Fibroblast of pulmonary artery (primary cell): Measurements from ENCODE around the gene CASQ2.

ENCODE experiments used
- DNase-seq: peaks from one replicate; pipeline ENCODE4 v3.0.0-alpha.2; 2010; ENCODE audit warnings: low read depth
- H3K4me3 ChIP-seq: replicated peaks from 2 replicates; pipeline ENCODE4 v1.5.1; 2011; ENCODE audit warnings: low read depth, mild to moderate bottlenecking, control low read depth, low read length, moderate library complexity
- CTCF ChIP-seq: IDR thresholded peaks from 2 replicates; pipeline ENCODE4 v1.5.1; 2011; ENCODE audit warnings: mild to moderate bottlenecking, control low read depth, low read length, inconsistent platforms; ENCODE audit errors: missing control alignments

Gene CASQ2

GRCh38 chr1:115768549-115768948, at the start of gene CASQ2:
Gene CASQ2 (minus strand): TSS chr1:115768714. CDS start chr1:115768541, 173 bp downstream.
- no peak for DNase-seq
- no peak within 1 kb of the TSS for H3K4me3 ChIP-seq
- TF ChIP-seq CTCF: no peak

- no peak for TF ChIP-seq CTCF
- no peak overlapping the region for H3K4me3 ChIP-seq
- no peak for DNase-seq
Observed at GRCh38 chr1:115815694-115816093, 47.2 kb upstream of the CASQ2 start.

GRCh38 chr1:115814685-115815398, 46.3 kb upstream of the CASQ2 start:
- H3K4me3 ChIP-seq: no peak overlapping the region
- DNase-seq: no peak
- no peak for TF ChIP-seq CTCF

GRCh38 chr1:115813727-115814126, 45.2 kb upstream of the CASQ2 start:
- DNase-seq: no peak
- no peak for TF ChIP-seq CTCF

GRCh38 chr1:115811140-115811828, 42.8 kb upstream of the CASQ2 start:
- H3K4me3 ChIP-seq: no peak overlapping the region
- no peak for DNase-seq
- no peak for TF ChIP-seq CTCF

More at GRCh38 chr1:115813727-115814126, 45.2 kb upstream of the CASQ2 start:
- H3K4me3 ChIP-seq: no peak overlapping the region

- TF ChIP-seq CTCF: no peak
- no peak for DNase-seq
- H3K4me3 ChIP-seq: no peak overlapping the region
Observed at GRCh38 chr1:115810609-115811008, 42.1 kb upstream of the CASQ2 start.
